Epidermal melanocyte (primary cell): ENCODE data around the gene CEP120.
"Not testable (repeated sequence)": the region's sequence is repeated elsewhere in the genome, so short reads cannot be mapped to it uniquely, and the experiment has no call there.

Experiments
- DNase-seq: peaks from one replicate; pipeline ENCODE4 v3.0.0; 2011; ENCODE audit warnings: low spot score; ENCODE audit not compliant: insufficient read length

Gene CEP120

GRCh38 chr5:123438902-123439301, 15.7 kb upstream of the CEP120 start:
- no peak for DNase-seq

GRCh38 chr5:123438244-123438643, 15.0 kb upstream of the CEP120 start:
- no peak for DNase-seq

- DNase-seq: no peak
These were observed 13.0 kb upstream of the CEP120 start for GRCh38 chr5:123436201-123436600.

- no peak for DNase-seq
These were observed 11.6 kb upstream of the CEP120 start for GRCh38 chr5:123434796-123435195.

- no peak for DNase-seq
These were observed 10.4 kb upstream of the CEP120 start for GRCh38 chr5:123433596-123433995.

GRCh38 chr5:123430441-123430840, 7.2 kb upstream of the CEP120 start:
- not testable (repeated sequence) for DNase-seq

- DNase-seq: no peak
These were observed 6.8 kb upstream of the CEP120 start for GRCh38 chr5:123429993-123430392.

- no peak for DNase-seq
These were observed 6.2 kb upstream of the CEP120 start for GRCh38 chr5:123429221-123429954.

- DNase-seq: no peak
These were observed 5.5 kb upstream of the CEP120 start for GRCh38 chr5:123428521-123429220.

GRCh38 chr5:123427281-123427680, 4.1 kb upstream of the CEP120 start:
- DNase-seq: no peak

- DNase-seq: no peak
These were observed 2.2 kb upstream of the CEP120 start for GRCh38 chr5:123425431-123425830.

GRCh38 chr5:123422433-123423277, 548 bp downstream of the CEP120 start:
- DNase-seq: no peak

GRCh38 chr5:123421773-123422172, 1.4 kb downstream of the CEP120 start:
- DNase-seq: no peak

- no peak for DNase-seq
These were observed 8.2 kb downstream of the CEP120 start for GRCh38 chr5:123414974-123415373.

- no peak for DNase-seq
These were observed 11.0 kb downstream of the CEP120 start for GRCh38 chr5:123412206-123412605.

- not testable (repeated sequence) for DNase-seq
These were observed 21.2 kb downstream of the CEP120 start for GRCh38 chr5:123401999-123402398.

GRCh38 chr5:123401320-123401719, 21.9 kb downstream of the CEP120 start:
- no peak for DNase-seq

GRCh38 chr5:123400870-123401291, 22.3 kb downstream of the CEP120 start:
- DNase-seq: not testable (repeated sequence)

GRCh38 chr5:123398058-123398733, 25.0 kb downstream of the CEP120 start:
- DNase-seq: no peak

GRCh38 chr5:123397538-123397937, 25.7 kb downstream of the CEP120 start:
- DNase-seq: no peak

- no peak for DNase-seq
These were observed 32.2 kb downstream of the CEP120 start for GRCh38 chr5:123391009-123391408.
